AG09309 (cell line): ENCODE results near the gene OAT.

Experiments
- DNase-seq: peaks from one replicate; pipeline ENCODE4 v3.0.0-alpha.2; 2010; ENCODE audit warnings: low read depth
- H3K4me3 ChIP-seq: 2 replicates; pipeline ENCODE4 v1.5.1; 2011; ENCODE audit warnings: mild to moderate bottlenecking, low read depth, low read length, moderate library complexity; ENCODE audit not compliant: control insufficient read depth
- TF ChIP-seq, protein P1 (sequence below): IDR thresholded peaks from 2 replicates; pipeline ENCODE4 v1.5.1; 2011; ENCODE audit warnings: mild to moderate bottlenecking, low read depth, low read length, inconsistent platforms; ENCODE audit not compliant: insufficient read depth, control insufficient read depth; ENCODE audit errors: missing control alignments

The OAT gene

DNA sequence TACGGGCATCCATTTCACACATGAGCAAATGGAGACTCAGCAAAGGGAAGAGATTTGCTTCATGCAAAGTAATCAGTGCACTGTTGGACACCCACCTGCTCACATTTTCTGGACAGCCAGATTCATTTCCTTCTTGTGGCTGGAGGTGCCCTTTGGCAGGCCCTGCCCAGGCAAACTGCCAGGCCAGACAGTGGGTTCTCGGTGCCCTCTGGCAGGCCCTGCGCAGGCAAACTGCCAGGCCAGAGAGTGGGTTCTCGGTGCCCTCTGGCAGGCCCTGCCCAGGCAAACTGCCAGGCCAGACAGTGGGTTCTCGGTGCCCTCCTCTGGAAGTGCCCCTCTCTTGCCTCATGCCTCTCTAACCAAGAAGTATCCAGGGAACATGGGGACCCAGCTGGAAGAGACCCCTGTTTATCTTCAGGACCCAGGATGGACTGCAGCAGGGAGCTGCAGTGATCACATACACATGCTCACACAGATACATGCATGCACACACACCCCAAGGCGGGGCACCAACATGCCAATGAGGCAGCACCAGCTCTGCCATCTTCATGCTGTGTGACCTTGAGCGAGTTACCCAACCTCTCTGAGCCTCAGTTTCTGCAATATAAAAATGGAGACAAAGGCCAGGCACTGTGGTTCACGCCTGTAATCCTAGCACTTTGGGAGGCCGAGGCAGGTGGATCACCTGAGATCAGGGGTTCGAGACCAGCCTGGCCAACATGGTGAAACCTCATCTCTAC, 67.1 kb downstream of the OAT start:
- DNase-seq: no peak
- TF ChIP-seq, protein P1, sequence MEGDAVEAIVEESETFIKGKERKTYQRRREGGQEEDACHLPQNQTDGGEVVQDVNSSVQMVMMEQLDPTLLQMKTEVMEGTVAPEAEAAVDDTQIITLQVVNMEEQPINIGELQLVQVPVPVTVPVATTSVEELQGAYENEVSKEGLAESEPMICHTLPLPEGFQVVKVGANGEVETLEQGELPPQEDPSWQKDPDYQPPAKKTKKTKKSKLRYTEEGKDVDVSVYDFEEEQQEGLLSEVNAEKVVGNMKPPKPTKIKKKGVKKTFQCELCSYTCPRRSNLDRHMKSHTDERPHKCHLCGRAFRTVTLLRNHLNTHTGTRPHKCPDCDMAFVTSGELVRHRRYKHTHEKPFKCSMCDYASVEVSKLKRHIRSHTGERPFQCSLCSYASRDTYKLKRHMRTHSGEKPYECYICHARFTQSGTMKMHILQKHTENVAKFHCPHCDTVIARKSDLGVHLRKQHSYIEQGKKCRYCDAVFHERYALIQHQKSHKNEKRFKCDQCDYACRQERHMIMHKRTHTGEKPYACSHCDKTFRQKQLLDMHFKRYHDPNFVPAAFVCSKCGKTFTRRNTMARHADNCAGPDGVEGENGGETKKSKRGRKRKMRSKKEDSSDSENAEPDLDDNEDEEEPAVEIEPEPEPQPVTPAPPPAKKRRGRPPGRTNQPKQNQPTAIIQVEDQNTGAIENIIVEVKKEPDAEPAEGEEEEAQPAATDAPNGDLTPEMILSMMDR: no peak
- no peak overlapping the region for H3K4me3 ChIP-seq

DNA sequence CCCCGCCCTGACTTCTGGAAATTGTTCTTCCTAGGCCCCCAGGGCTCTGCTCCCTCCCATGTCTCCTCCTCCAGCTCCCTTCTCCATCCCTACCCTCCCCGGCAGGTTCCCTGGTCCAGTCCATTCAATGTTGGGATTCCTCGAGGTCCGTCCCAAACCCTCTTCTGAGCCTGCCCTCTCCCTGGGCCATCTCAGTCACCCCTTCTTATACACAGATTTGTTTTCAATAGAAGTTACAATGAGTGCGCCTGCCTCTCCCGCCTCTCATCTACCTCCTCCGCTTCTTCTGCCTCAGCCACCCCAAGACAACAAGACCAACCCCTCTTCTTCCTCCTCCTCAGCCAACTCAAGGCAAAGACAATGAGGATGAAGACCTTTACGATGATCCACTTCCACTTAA, 67.9 kb downstream of the OAT start:
- no peak for DNase-seq
- TF ChIP-seq, protein P1: no peak
- H3K4me3 ChIP-seq: no peak overlapping the region

DNA sequence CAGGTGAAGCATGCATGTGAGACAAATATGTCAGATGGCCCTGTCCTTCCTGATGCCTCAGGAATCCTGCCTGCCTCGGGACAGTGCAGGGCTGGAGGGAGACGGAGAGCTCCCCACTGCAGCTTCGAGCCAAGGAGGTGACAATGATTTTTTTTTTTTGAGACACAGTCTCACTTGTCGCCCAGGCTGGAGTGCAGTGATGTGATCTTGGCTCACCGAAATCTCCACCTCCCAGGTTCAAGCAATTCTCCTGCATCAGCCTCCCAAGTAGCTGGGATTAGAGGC, 68.8 kb downstream of the OAT start:
- no peak for DNase-seq
- H3K4me3 ChIP-seq: no peak overlapping the region
- TF ChIP-seq, protein P1: no peak

DNA sequence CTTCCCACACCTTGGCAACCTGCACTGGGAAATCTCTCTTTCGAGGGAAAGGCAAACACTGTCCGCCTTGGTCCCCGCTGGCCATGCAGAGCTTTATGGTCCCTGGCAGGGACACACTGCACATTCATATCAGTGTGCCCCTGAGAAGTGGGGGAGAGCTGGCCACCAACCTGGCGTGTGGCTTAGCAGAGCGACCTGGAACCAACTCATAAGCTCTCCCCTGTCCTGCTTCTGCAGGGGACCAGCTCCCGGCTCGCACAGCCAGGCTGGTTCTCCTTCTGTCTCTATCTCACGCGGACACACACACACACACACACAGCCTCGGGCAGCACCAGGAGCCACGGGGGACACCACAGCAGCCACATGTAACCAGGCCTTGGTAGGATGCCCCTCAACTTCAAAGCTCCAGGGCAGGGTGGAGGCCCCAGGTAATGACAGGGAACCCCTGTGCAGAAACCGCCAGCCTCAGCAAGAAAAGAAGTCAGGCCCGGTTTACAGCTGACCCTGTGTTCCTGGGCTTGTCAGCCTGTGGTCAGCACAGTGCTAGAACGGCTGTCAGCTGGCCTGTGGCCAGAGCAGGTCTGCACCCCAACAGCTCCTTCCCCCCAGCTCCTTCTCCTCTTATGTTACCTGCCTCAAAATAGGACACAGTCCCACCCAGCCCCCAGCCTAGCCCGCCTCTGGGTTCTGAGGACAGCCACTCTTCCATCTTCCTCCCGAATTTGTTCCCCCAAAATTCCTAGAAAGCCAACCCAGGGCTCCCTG, 69.3 kb downstream of the OAT start:
- DNase-seq: no peak
- no peak overlapping the region for H3K4me3 ChIP-seq
- TF ChIP-seq, protein P1: no peak

DNA sequence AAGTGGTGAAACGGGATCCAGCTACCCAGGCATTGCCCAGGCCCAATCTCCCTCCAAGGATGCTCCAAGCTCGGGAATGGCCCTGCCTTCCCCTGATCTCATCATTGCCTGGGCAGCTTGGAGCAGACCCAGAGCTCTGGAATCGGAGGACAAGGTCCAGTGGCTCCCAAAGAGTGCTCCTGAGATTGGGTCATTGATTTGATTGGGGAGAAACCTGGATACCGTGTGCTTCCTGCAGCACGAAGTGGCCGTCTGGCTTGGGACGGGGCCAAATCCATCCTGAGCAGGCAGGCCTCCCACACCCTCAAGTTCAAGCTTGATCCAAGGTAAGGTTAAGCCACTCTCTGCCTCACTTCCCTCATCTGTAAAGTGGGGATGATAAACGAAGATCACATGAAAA, 69.9 kb downstream of the OAT start:
- TF ChIP-seq, protein P1: no peak

DNA sequence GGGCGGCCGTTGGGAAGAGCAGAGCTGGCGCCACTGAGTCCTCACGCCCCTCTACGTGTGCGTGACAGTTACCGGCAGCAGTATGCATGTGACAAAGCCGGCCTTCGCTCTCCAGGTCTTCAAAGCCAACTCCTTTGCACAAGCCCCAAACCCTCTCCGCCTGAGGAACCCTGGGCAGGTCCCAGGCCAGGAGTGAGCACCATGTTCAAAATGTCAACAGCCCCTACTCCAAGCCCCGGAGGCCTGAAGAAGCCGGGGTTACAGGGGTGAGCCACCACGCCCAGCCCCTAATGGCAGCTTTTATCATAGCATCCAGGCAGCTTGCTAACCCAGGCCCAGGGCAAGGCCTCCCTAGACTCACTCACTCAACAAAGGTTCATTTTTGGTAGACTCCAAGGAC, 70.8 kb downstream of the OAT start:
- TF ChIP-seq, protein P1: no peak
- no peak for DNase-seq
- H3K4me3 ChIP-seq: no peak overlapping the region

More for the DNA sequence above, 69.9 kb downstream of the OAT start:
- DNase-seq: no peak
- no peak overlapping the region for H3K4me3 ChIP-seq
